Measurements from ENCODE around the gene PDIA5. TPM values are rescaled to one million over a fixed set of nuclear protein-coding genes. Genes with fewer than 3 reads are reported as not detected.

PDIA5 gene
- total RNA-seq, 1 donor from 2014 or later = 58.8 TPM

- no peak for DNase-seq (ENCODE audit: low read depth, low spot score)
Observed at GRCh38 chr3:123113889-123114450, 47.1 kb downstream of the PDIA5 start.

GRCh38 chr3:123116116-123116515 lies 49.3 kb downstream of the PDIA5 start:
- DNase-seq (ENCODE audit: low read depth, low spot score) = no peak

GRCh38 chr3:123119388-123119787 lies 52.6 kb downstream of the PDIA5 start:
- DNase-seq (ENCODE audit: low read depth, low spot score) = no peak

GRCh38 chr3:123119802-123120201 lies 53.0 kb downstream of the PDIA5 start:
- no peak for DNase-seq (ENCODE audit: low read depth, low spot score)

GRCh38 chr3:123120573-123120972 lies 53.7 kb downstream of the PDIA5 start:
- no peak for DNase-seq (ENCODE audit: low read depth, low spot score)

GRCh38 chr3:123122057-123122456 lies 55.2 kb downstream of the PDIA5 start:
- no peak for DNase-seq (ENCODE audit: low read depth, low spot score)

GRCh38 chr3:123122525-123123315 lies 55.9 kb downstream of the PDIA5 start:
- DNase-seq (ENCODE audit: low read depth, low spot score) = no peak

- DNase-seq (ENCODE audit: low read depth, low spot score) = no peak
Observed at GRCh38 chr3:123123716-123124616, 57.1 kb downstream of the PDIA5 start.

GRCh38 chr3:123124971-123125370 lies 58.1 kb downstream of the PDIA5 start:
- no peak for DNase-seq (ENCODE audit: low read depth, low spot score)

- no peak for DNase-seq (ENCODE audit: low read depth, low spot score)
Observed at GRCh38 chr3:123126031-123126430, 59.2 kb downstream of the PDIA5 start.

GRCh38 chr3:123126653-123127052 lies 59.8 kb downstream of the PDIA5 start:
- no peak for DNase-seq (ENCODE audit: low read depth, low spot score)

- no peak for DNase-seq (ENCODE audit: low read depth, low spot score)
Observed at GRCh38 chr3:123129092-123129491, 62.3 kb downstream of the PDIA5 start.

GRCh38 chr3:123129532-123129931 lies 62.7 kb downstream of the PDIA5 start:
- DNase-seq (ENCODE audit: low read depth, low spot score) = no peak

GRCh38 chr3:123130079-123130750 lies 63.4 kb downstream of the PDIA5 start:
- DNase-seq (ENCODE audit: low read depth, low spot score) = no peak

- no peak for DNase-seq (ENCODE audit: low read depth, low spot score)
Observed at GRCh38 chr3:123134671-123135070, 67.8 kb downstream of the PDIA5 start.

- DNase-seq (ENCODE audit: low read depth, low spot score) = no peak
Observed at GRCh38 chr3:123137001-123137400, 70.2 kb downstream of the PDIA5 start.

GRCh38 chr3:123138839-123139444 lies 72.1 kb downstream of the PDIA5 start:
- DNase-seq (ENCODE audit: low read depth, low spot score) = no peak

GRCh38 chr3:123139522-123139921 lies 72.7 kb downstream of the PDIA5 start:
- DNase-seq (ENCODE audit: low read depth, low spot score) = no peak

- no peak for DNase-seq (ENCODE audit: low read depth, low spot score)
Observed at GRCh38 chr3:123140550-123140949, 73.7 kb downstream of the PDIA5 start.

- no peak for DNase-seq (ENCODE audit: low read depth, low spot score)
Observed at GRCh38 chr3:123141276-123141675, 74.5 kb downstream of the PDIA5 start.

All from pulmonary artery endothelial cell (primary cell).